NCI-H524 (cell line): ENCODE data around the gene IFI44.

Experiments used
- DNase-seq, 2 experiments: peaks; one replicate each; lab custom pipeline; 2025; lab: John Stamatoyannopoulos, UW

The IFI44 gene, protein sequence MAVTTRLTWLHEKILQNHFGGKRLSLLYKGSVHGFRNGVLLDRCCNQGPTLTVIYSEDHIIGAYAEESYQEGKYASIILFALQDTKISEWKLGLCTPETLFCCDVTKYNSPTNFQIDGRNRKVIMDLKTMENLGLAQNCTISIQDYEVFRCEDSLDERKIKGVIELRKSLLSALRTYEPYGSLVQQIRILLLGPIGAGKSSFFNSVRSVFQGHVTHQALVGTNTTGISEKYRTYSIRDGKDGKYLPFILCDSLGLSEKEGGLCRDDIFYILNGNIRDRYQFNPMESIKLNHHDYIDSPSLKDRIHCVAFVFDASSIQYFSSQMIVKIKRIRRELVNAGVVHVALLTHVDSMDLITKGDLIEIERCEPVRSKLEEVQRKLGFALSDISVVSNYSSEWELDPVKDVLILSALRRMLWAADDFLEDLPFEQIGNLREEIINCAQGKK

DNA sequence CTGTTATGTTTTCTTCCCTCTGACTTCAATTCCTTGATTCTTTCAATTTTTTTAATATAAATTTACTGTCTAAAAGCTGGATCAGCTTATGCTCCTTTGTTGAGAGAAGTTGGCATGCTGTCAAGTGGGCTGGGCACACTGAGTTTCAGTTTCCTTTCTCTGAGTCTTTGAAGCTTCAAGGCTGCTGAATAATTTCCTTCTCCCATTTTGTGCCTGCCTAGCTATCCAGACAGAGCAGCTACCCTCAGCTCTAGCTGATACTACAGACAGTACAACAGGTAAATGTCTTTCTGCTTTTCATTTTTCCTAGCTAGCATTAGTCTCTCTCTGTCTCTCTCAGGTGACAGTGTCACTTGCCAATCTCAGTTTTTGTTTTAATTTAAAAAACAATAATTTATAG lies at the start of gene IFI44:
Gene IFI44 (plus strand): TSS at position 204 of the 400 bp plus-strand sequence. CDS start 365 bp downstream, outside the sequence.
- DNase-seq, result peak; percentile 73 to 82

DNA sequence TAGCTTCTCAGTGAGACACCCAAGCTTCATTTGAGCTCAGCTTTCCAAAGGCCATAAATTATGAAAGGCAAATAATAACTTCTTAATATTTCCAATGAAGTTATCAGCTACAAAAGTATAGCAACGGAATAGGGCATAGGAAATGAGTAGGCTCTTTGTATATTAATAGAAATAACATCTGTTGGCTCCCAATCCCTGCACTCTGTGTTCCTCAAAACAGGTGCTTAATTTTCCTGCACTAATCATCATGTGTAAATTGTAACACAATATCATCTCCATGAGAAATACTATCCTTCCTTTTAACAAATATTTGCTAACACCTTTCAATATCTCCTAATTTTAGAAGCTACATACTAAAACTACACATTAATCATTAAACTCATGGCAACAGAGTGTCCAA lies 48.6 kb upstream of the IFI44 start:
- peak; percentile 13 to 81 for DNase-seq

DNA sequence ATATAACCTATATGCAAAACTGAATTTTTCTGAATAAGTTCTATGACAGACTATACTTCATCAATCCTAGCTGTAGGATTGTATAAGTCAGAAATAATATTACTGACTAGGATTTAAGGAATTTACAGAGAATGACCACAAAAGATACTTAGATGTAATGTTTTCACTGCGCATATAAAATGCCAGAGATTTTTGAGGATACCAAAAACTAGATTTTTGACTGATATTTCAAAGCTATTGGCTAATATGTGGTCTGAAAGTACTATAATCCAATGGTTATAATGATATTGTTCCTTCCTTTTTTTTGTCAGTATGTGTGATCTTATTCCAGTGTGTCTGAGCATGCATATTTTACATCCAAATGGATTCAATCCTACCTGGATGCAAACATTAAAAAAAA lies 46.4 kb upstream of the IFI44 start:
- DNase-seq, result no peak

DNA sequence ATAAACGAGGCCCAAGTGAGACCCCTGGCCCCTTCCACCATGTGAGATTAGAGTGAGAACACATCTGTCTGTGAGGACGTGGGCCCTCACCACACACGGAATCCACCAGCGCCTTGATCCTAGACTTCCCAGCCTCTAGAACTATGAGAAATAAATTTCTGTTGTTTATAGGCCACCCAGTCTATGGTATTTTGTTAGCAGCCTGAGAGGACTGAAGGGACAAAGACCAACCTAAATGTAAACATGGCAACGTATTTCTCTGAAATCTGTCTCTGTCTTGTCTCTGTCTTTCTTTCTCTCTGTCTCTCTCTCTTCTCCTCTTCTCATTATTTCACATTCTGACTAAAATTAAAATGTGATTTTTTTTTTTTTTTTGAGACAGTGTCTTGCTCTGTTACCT lies 45.0 kb upstream of the IFI44 start:
- DNase-seq, result no peak

DNA sequence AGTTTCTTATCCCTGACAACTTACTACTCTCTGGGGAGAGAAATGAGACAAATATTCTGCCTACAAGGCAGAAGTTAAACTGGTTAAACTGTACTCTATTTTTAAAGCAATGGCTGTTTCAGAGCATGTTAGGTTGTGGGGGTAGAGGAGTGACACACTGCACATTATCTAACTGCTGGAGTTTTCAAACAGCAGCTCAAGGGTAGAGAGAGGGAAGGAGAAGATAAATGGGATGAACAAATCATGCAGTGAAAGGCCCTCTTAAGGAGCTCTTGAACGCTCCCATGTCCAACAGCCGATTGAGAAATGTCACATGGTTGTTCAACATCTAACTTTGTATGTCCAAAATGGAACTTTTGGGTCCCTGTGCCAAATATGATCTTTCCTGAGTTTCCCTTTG lies 43.4 kb upstream of the IFI44 start:
- DNase-seq, result no peak

DNA sequence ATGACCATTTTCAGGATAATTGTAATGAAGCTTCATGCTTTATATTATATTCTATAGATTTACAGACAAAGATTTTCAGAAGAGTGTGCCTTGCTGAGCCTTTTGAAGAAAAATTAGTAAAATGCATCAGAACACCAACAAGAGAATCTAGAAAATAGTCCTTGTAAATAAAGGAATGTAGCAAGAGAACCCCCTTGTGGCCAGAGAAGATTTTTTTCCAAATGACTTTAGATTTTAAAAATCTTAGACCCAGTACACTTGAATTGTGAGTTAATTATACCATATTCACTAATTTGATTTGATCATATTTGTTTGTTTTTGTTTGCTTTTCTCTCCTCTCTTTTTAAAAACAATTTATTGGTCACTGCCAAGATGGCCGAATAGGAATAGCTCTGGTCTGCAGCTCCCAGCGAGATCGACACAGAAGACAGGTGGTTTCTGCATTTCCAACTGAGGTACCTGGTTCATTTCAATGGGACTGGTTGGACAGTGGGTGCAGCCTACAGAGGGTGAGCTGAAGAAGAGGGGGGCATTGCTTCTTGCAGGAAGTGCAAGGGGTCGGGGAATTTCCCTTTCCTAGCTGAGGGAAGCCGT lies 42.2 kb upstream of the IFI44 start:
- peak in 1 of 2 experiments; percentile 16 for DNase-seq

DNA sequence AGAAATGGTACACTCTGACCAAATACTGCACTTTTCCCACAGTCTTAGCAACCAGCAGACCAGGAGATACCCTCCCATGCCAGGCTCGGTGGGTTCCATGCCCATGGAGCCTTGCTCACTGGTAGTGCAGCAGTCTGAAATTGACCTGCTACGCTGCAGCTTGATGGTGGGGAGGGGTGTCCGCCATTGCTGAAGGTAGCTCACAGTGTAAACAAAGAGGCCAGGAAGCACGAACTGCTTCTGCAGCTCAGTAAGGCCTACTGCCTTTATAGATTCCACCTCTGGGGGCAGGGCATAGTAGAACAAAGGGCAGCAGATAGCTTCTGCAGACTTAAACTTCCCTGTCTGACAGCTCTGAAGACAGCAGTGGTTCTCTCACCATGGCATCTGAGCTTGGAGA lies 41.7 kb upstream of the IFI44 start:
- DNase-seq, result no peak

DNA sequence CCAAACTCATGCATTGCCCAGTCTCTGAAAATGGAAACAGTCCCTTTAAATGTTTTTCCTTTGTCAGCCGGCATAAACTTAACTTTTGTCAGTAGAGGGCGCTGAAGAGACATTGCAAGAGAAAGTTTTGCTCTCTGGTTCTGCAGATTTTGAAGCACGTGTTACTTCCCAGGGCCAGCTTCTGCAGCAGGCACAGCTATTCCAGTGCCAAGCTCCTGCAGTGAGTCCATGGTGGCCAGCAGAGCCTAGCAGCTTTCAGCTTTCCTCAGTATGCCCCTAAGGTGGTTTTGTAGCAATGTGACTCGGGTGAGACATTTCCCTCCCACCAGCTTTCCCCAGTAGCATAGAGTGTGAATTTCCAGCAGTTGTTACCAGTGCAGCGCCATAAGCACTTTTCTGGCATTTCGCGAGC lies 32.0 kb upstream of the IFI44 start:
- DNase-seq, result peak; percentile 84 to 87

DNA sequence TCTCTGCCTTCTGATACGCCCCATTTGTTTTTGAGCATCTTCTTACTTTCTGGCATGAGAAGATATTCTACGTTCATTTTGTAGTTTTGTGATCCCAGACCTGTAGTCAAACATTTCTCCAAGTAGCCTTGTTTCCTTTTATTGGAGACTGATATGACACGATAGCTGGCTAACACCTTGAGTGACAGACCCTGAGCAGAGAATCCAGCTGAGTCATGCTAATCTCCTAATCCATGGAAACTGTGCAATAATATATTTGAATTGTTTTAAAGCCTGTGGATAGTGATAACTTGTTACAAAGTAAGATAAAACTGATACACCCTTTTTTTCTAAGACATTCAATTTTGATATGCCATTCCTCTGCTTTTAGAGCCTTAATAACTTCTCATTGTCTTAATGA lies 30.6 kb upstream of the IFI44 start:
- DNase-seq, result peak; percentile 4 to 40

DNA sequence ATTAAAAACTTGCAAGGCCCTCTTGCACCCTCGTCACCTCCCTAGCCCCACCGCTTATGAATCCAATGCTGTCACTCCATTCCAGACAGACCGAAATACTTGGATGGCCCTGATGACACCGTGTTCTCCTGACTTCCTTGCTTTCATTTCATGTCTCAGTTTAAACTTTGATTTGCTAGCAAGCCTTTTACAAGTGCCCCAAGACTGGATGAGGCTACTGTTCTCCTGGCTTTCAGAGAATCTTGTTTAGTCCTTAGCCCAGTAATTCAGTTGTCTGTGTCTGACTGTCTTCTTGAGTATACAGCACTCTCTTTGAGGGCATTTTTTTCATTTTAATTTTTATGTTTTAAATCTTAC lies 30.2 kb upstream of the IFI44 start:
- no peak for DNase-seq

DNA sequence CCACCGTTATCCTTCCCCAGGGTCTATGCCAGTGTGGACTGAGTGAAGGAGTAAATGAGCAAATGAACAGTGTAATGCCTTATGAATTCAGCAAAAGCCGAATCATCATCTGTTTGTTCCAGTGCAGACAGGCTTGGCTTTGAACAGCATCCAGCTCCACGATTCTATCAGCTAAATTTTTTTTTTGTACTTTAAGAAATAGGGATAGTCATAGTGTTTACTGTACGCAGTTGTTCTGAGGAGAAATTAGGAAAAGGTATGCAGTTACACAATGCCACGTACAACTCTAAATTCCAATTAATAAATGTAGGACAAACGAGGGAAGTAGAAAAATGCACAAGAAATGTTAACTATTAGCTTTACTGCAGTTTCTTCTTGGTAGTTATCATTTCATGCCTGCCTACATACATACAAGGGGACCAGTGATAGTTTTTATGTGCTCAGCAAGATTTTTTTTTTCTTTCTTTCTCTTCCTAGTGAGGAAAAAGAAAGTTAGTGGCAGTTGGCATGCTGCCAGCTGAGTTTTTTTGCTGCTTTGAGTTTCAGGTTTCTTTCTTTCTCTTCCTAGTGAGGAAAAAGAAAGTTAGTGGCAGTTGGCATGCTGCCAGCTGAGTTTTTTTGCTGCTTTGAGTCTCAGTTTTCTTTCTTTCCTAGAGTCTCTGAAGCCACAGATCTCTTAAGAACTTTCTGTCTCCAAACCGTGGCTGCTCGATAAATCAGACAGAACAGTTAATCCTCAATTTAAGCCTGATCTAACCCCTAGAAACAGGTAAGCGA lies 29.6 kb upstream of the IFI44 start, which contains the start of gene IFI44L:
Gene IFI44L (plus strand): TSS at position 646 of the 777 bp plus-strand sequence. CDS start 7,468 bp downstream, outside the sequence.
- no peak for DNase-seq

DNA sequence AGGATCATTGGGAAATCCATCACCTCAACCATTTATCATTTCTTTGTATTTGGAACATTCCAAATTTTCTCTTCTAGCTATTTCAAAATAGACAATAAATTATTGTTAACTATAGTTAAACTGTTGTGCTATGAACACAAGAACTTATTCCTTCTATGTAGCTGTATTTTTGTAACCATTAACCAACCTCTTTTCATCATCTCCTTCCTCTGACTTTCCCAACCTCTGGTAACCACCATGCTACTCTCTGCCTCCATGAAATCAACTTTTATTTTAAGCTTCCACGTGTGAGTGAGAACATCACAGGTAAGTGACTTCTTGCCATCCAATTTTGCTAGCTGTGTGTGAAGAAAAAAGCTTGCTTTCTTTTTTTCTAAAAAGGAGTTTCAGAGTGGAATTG lies 29.0 kb upstream of the IFI44 start:
- DNase-seq, result no peak

DNA sequence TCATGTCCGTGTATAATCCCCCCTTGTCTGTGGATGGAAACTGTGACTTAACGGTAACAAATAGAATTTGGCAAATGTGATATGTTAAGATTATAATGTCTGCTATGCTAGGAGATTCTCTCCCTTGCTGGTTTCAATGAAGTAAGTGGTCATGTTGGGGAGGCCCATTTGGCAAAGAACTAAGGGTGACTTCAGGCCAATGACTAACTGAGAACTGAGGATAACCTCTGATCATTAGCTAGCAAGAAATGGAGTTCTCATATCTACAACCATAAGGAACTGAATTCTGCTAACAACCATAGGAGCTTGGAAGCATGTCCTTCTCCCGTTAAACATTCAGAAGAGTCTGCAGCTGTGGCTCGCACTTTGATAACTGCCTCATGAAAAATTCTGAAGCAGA lies 27.1 kb upstream of the IFI44 start:
- no peak for DNase-seq

DNA sequence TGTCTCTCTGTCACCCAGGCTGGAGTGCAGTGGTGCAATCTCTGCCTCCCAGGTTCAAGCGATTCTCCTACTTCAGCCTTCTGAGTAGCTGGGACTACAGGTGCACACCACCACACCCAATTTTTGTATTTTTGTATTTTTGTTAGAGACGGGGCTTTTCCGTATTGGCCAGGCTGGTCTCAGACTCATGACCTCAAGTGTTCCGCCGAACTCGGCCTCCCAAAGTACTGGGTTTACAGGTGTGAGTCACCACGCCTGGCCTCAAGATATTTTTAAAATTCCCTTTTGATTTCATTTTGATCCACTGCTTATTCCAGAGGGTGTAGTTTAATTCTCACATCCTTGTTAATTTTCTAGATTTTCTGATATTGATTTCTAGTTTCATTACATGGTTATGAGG lies 25.6 kb upstream of the IFI44 start:
- DNase-seq, result no peak

DNA sequence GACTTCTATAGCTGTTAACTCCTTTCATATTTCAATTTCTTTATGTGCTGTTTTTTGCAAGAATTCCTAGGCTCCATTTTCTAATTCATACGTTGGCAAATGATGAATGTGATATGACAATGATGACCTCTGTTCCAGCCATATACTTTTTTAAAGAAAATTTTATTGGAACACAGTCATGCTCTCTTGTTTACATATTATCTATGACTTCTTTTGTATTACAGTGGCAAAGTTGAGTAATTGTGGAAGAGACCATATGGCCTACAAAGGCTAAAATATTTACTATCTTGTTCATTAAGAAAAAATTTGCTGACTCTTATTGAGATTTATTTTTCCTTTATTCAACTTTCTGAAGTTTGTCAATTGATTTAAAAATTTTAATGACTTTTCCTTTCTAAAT lies 22.3 kb upstream of the IFI44 start:
- no peak for DNase-seq

DNA sequence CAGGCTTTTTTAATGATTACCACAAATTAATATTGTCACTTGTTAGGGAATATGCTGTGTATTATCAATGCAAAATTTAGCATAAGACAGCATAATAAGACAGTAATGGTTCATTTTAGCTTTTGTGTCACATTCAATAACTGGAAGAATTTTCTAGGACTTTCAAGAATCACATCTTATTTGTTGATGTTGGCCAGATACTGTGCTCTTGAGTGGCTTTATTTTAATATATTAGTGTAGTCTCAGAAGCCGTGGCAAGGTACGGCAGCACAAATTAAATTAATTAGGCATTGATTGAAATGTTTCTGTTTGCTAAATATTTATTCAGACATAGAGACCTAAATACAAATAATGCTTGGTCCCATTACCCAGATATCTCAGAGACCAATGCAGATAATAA lies 19.0 kb upstream of the IFI44 start:
- DNase-seq, result no peak

DNA sequence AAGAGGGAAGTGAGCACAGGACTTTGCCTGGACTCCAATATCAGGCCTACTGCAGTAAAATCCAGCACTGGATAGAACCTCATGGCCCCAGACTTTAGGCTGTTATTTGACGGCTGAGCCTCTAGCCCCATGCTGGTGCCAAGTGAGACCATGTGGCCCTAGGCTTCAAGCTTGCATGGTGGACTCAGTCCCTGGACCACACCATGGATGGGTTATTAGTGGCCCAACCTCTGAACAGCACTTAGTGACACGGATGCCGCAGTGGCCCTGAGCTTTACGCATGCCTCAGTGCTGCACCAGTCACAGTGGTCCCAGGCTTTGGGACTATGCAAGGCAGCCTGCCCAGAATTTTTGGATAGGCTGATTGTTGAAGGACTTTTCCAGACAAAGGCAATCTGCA lies 16.4 kb upstream of the IFI44 start:
- DNase-seq, result no peak

DNA sequence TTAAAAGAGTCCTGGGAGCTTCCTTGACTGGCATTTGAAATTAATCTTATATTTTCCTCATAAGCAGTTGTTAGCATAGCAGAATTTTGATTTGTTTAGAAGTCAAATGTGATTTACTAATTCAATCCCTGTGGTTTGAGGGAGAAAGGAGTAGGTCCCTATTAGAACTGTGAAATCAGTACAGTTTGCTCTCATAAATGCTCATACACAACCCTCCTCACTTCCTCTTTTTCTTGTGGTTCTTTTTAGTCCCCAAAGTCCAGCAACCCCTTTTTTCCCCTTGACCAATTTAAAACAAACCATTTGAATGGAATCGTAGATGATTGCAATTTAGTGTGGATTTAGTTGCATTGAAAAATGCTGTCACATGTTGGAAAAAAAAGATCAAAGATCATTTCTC lies 9.2 kb upstream of the IFI44 start:
- DNase-seq, result no peak

DNA sequence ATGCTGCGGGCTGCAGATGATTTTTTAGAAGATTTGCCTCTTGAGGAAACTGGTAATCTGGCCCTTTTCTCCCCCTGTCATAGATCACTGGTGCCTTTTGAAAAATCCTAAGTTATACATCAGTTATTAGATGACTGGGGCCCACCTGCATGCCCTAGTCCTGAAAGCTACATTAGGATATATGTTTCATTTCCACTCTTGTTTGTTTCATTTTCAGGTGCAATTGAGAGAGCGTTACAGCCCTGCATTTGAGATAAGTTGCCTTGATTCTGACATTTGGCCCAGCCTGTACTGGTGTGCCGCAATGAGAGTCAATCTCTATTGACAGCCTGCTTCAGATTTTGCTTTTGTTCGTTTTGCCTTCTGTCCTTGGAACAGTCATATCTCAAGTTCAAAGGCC lies 8.1 kb upstream of the IFI44 start:
- DNase-seq, result no peak

DNA sequence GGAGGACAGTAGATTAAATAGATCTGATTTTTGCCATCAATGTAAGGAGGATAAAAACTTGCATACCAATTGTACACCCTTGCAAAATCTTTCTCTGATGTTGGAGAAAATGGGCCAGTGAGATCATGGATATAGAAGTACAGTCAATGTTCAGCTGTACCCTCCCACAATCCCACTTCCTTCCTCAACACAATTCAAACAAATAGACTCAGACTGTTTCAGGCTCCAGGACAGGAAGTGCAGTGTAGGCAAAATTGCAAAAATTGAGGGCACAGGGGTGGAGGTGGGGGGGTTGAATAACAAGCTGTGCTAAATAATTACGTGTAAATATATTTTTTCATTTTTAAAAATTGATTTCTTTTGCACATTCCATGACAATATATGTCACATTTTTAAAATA lies 3.9 kb upstream of the IFI44 start:
- no peak for DNase-seq

DNA sequence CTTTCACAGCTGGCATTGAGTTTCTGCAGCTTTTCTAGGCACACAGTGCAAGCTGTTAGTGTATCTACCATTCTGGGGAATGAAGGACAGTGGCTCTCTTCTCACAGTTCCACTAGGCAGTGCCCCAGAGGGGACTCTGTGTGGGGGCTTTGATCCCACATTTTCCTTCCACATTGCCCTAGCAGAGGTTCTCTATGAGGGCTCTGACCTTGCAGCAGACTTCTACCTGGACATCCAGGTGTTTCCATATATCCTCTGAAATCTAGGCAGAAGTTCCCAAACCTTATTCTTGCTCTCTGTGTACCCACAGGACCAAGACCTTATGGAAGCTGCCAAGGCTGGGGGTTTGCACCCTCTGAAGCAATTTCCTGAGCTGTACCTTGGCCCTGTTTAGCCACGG lies 2.4 kb upstream of the IFI44 start:
- DNase-seq, result no peak

DNA sequence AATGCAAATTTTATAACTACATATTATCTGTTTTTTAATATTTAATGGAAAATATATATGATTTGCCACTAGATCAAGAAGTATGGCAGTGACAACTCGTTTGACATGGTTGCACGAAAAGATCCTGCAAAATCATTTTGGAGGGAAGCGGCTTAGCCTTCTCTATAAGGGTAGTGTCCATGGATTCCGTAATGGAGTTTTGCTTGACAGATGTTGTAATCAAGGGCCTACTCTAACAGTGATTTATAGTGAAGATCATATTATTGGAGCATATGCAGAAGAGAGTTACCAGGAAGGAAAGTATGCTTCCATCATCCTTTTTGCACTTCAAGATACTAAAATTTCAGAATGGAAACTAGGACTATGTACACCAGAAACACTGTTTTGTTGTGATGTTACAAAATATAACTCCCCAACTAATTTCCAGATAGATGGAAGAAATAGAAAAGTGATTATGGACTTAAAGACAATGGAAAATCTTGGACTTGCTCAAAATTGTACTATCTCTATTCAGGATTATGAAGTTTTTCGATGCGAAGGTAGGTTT lies 556 bp downstream of the IFI44 start:
- DNase-seq, result peak; percentile 68 to 91

DNA sequence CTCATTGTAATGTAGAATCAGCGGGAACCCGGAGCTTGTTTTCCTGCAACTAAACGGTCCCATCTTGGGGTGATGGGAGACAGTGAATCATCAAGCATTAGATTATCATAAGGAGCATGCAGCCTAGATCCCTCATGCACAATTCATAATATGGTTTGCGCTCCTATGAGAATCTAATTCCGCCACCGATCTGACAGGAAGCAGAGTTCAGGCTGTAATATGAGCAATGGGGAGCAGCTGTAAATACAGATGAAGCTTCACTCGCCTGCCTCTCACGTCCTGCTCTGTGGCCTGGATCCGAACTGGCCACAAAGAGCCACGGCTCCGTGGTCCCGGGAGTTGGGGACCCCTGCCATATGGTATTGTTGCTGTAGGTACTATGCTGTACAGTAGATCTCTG lies 1.6 kb downstream of the IFI44 start:
- peak; percentile 6 to 67 for DNase-seq
